Measurements from ENCODE around the gene SLC39A11. TPM values are rescaled to one million over a fixed set of nuclear protein-coding genes. Genes with fewer than 3 reads are reported as not detected.

The SLC39A11 gene
- total and polyA plus RNA-seq, 2 of the 13 experiments (the other 11 are each of a cell fraction or from before 2014, with no cell fraction given): 17.2 to 31.5 TPM

GRCh38 chr17:72683506-72684404, 408.7 kb downstream of the SLC39A11 start (continued):
- 0 out of 2 replicates have a peak, but pooled peaks have one; percentile 36 for TF ChIP-seq ZNF160 (CRISPR knock-in tag; IDR thresholded peaks at IDR 0.05)
- TF ChIP-seq ZNF343 (CRISPR knock-in tag; IDR thresholded peaks at IDR 0.05): peak; percentile 83; the same call in 1 of the 2 replicates
- no peak for TF ChIP-seq ZNF773 (CRISPR knock-in tag; IDR thresholded peaks at IDR 0.05; ENCODE audit: borderline replicate concordance)
- TF ChIP-seq, protein P1, sequence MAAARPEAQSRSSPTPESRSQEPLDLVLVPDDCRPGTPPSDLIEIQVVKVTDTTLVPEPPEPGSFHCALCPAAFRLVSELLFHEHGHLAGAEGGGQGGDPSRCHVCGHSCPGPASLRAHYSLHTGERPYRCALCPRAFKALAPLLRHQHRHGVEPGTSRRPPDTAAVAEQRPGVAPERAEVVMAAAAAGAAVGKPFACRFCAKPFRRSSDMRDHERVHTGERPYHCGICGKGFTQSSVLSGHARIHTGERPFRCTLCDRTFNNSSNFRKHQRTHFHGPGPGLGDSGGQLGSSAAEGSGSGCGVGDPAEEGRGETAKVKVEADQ (CRISPR knock-in tag; IDR thresholded peaks at IDR 0.05; ENCODE audit: borderline replicate concordance): peak; percentile 50; the same call in 1 of the 2 replicates
- TF ChIP-seq ZNF713 (CRISPR knock-in tag; IDR thresholded peaks at IDR 0.05): no peak
- TF ChIP-seq PLSCR1 (CRISPR knock-in tag; IDR thresholded peaks at IDR 0.05; ENCODE audit: borderline replicate concordance): no peak
- no peak for TF ChIP-seq ZNF33B (CRISPR knock-in tag; IDR thresholded peaks at IDR 0.05)
- TF ChIP-seq, protein P2, sequence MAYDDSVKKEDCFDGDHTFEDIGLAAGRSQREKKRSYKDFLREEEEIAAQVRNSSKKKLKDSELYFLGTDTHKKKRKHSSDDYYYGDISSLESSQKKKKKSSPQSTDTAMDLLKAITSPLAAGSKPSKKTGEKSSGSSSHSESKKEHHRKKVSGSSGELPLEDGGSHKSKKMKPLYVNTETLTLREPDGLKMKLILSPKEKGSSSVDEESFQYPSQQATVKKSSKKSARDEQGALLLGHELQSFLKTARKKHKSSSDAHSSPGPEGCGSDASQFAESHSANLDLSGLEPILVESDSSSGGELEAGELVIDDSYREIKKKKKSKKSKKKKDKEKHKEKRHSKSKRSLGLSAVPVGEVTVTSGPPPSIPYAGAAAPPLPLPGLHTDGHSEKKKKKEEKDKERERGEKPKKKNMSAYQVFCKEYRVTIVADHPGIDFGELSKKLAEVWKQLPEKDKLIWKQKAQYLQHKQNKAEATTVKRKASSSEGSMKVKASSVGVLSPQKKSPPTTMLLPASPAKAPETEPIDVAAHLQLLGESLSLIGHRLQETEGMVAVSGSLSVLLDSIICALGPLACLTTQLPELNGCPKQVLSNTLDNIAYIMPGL (CRISPR knock-in tag; IDR thresholded peaks at IDR 0.05; ENCODE audit: borderline replicate concordance in 1 of 2, low read depth in 1 of 2): no peak; a peak in 1 of 4 replicates
- TF ChIP-seq, protein P3, sequence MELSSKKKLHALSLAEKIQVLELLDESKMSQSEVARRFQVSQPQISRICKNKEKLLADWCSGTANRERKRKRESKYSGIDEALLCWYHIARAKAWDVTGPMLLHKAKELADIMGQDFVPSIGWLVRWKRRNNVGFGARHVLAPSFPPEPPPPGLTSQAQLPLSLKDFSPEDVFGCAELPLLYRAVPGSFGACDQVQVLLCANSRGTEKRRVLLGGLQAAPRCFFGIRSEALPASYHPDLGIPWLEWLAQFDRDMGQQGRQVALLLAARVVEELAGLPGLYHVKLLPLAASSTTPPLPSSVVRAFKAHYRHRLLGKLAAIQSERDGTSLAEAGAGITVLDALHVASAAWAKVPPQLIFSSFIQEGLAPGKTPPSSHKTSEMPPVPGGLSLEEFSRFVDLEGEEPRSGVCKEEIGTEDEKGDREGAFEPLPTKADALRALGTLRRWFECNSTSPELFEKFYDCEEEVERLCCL (CRISPR knock-in tag; IDR thresholded peaks at IDR 0.05; ENCODE audit: borderline replicate concordance): no peak
- no peak for TF ChIP-seq ZNF703 (CRISPR knock-in tag; IDR thresholded peaks at IDR 0.05; ENCODE audit: borderline replicate concordance)
- peak; percentile 81 for TF ChIP-seq ZNF605 (CRISPR knock-in tag; IDR thresholded peaks at IDR 0.05)
- TF ChIP-seq EP300 (IDR thresholded peaks at IDR 0.05; ENCODE audit: low read depth in 2 of 2, low read length in 2 of 2): peak; percentile 77 to 93; a peak in 3 of 4 replicates
- peak; percentile 81 for TF ChIP-seq EP300 (CRISPR knock-in tag; IDR thresholded peaks at IDR 0.05; ENCODE audit: borderline replicate concordance)
- TF ChIP-seq ZNF570 (CRISPR knock-in tag; IDR thresholded peaks at IDR 0.05; ENCODE audit: borderline replicate concordance): no peak
- TF ChIP-seq SOX5 (CRISPR knock-in tag; IDR thresholded peaks at IDR 0.05; ENCODE audit: borderline replicate concordance): peak; percentile 77
- no peak for TF ChIP-seq ZNF670 (CRISPR knock-in tag; IDR thresholded peaks at IDR 0.05; ENCODE audit: borderline replicate concordance)
- peak; percentile 99 for TF ChIP-seq FOSL1 (CRISPR knock-in tag; IDR thresholded peaks at IDR 0.05; ENCODE audit: borderline replicate concordance)
- TF ChIP-seq, protein P4, sequence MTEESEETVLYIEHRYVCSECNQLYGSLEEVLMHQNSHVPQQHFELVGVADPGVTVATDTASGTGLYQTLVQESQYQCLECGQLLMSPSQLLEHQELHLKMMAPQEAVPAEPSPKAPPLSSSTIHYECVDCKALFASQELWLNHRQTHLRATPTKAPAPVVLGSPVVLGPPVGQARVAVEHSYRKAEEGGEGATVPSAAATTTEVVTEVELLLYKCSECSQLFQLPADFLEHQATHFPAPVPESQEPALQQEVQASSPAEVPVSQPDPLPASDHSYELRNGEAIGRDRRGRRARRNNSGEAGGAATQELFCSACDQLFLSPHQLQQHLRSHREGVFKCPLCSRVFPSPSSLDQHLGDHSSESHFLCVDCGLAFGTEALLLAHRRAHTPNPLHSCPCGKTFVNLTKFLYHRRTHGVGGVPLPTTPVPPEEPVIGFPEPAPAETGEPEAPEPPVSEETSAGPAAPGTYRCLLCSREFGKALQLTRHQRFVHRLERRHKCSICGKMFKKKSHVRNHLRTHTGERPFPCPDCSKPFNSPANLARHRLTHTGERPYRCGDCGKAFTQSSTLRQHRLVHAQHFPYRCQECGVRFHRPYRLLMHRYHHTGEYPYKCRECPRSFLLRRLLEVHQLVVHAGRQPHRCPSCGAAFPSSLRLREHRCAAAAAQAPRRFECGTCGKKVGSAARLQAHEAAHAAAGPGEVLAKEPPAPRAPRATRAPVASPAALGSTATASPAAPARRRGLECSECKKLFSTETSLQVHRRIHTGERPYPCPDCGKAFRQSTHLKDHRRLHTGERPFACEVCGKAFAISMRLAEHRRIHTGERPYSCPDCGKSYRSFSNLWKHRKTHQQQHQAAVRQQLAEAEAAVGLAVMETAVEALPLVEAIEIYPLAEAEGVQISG (CRISPR knock-in tag; IDR thresholded peaks at IDR 0.05): no peak; the same call in none of the 2 replicates

Measured in HepG2 (cell line).